Activated CD4-positive, alpha-beta memory T cell treated with anti-CD3 and anti-CD28 coated beads for 36 hours (primary cell): ENCODE results near the gene SSTR5. TPM values are rescaled to one million over a fixed set of nuclear protein-coding genes. Genes with fewer than 3 reads are reported as not detected.

Experiments
- CTCF ChIA-PET: fragments of 350-600 bp; sonication (Branson Sonifier 250); formaldehyde crosslinking; loops from one replicate; lab custom pipeline; 2021; ENCODE audit warnings: antibody characterized with exemption, inconsistent platforms; lab: Charles Lee
- POLR2A ChIA-PET: fragments of 350-600 bp; sonication (Branson Sonifier 250); formaldehyde crosslinking; loops from one replicate; lab custom pipeline; 2021; ENCODE audit warnings: antibody characterized with exemption; lab: Charles Lee
- DNase-seq: peaks from one replicate; pipeline ENCODE4 v3.0.0-alpha.2; 2020
- H3K27ac Mint-ChIP-seq: one replicate; pipeline ENCODE4 v1.8.0; 2021; ENCODE audit warnings: mixed read lengths
- H3K27me3 Mint-ChIP-seq: one replicate; pipeline ENCODE4 v1.8.0; 2021; ENCODE audit warnings: mixed read lengths
- H3K36me3 Mint-ChIP-seq: one replicate; pipeline ENCODE4 v1.8.0; 2021; ENCODE audit warnings: mixed read lengths
- H3K4me1 Mint-ChIP-seq: one replicate; pipeline ENCODE4 v1.8.0; 2021; ENCODE audit warnings: low read depth, mixed read lengths
- H3K4me3 Mint-ChIP-seq: one replicate; pipeline ENCODE4 v1.8.0; 2021; ENCODE audit warnings: mild to moderate bottlenecking, mixed read lengths
- H3K9me3 Mint-ChIP-seq: one replicate; pipeline ENCODE4 v1.8.0; 2021; ENCODE audit warnings: mixed read lengths
- intact Hi-C: fragments of 100-400 bp; cut with micrococcal nuclease; formaldehyde crosslinking; loops from one replicate; pipeline ENCODE4 v1.15.1; 2023
- total RNA-seq, 2 experiments: library from RNA; stranded (reverse); gene quantifications; one replicate each; pipeline ENCODE4 v1.2.3, GENCODE V29; 2021

SSTR5 gene
- total RNA-seq, 2 experiments from 2014 or later = not detected

DNA sequence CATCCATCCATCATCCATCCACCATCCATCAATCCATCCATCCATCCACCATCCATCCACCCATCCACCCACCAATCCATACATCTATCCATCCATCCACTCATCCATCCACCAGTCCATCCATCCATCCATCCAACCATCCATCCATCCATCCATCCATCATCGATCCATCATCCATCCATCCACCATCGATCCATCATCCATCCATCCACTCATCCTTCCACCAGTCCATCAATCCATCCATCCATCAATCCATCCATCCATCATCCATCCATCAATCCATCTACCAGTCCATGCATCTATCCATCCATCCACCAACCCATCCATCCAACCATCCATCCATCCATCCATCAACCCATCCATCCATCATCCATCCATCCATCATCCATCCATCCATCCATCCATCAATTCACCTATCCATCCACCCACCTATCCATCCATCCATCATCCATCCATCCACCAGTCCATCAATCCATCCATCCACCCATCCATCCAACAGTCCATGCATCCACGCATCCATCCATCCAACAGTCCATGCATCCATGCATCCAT is 39.3 kb upstream of the SSTR5 start:
- CTCF ChIA-PET = no interaction called here
- intact Hi-C loops = no loop called here
- no peak overlapping the region for H3K4me3 Mint-ChIP-seq
- DNase-seq = no peak
- H3K27ac Mint-ChIP-seq = no peak overlapping the region
- H3K9me3 Mint-ChIP-seq = no peaks in the 10 kb centered on the region
- no peaks in the 10 kb centered on the region for H3K36me3 Mint-ChIP-seq
- H3K4me1 Mint-ChIP-seq = no peaks in the 10 kb centered on the region
- peaks cover 10% of the 10 kb centered on the region for H3K27me3 Mint-ChIP-seq
- POLR2A ChIA-PET = no interaction called here

GRCh38 chr16:1034230-1035065 is 38.1 kb upstream of the SSTR5 start:
- H3K4me1 Mint-ChIP-seq = no peaks in the 10 kb centered on the region
- POLR2A ChIA-PET = no interaction called here

GRCh38 chr16:1035066-1035415 is 37.5 kb upstream of the SSTR5 start:
- Mint-ChIP-seq H3K4me3 (no peak overlapping the region), H3K27ac (peak overlapping the region; percentile 23), H3K36me3 (no peaks in the 10 kb centered on the region), H3K9me3 (no peaks in the 10 kb centered on the region), H3K4me1 (no peaks in the 10 kb centered on the region), H3K27me3 (peaks cover 3% of the 10 kb centered on the region)
- CTCF ChIA-PET = no interaction called here
- POLR2A ChIA-PET = no interaction called here
- intact Hi-C loops = no loop called here
- no peak for DNase-seq

More at GRCh38 chr16:1034230-1035065, 38.1 kb upstream of the SSTR5 start:
- Mint-ChIP-seq H3K9me3 (no peaks in the 10 kb centered on the region), H3K36me3 (no peaks in the 10 kb centered on the region), H3K4me3 (no peak overlapping the region), H3K27ac (no peak overlapping the region), H3K27me3 (peaks cover 5% of the 10 kb centered on the region)
- intact Hi-C loops = no loop called here
- CTCF ChIA-PET = no interaction called here
- no peak for DNase-seq

GRCh38 chr16:1036166-1036565 is 36.4 kb upstream of the SSTR5 start:
- CTCF ChIA-PET = no interaction called here
- peaks cover 3% of the 10 kb centered on the region for H3K27me3 Mint-ChIP-seq
- H3K4me3 Mint-ChIP-seq = no peak overlapping the region
- no peaks in the 10 kb centered on the region for H3K9me3 Mint-ChIP-seq
- intact Hi-C loops = no loop called here
- POLR2A ChIA-PET = no interaction called here
- no peak for DNase-seq
- no peaks in the 10 kb centered on the region for H3K36me3 Mint-ChIP-seq
- no peak overlapping the region for H3K27ac Mint-ChIP-seq
- no peaks in the 10 kb centered on the region for H3K4me1 Mint-ChIP-seq

GRCh38 chr16:1036726-1037393 is 35.7 kb upstream of the SSTR5 start:
- DNase-seq = no peak
- intact Hi-C loops = no loop called here
- CTCF ChIA-PET = no interaction called here
- Mint-ChIP-seq H3K27me3 (peaks cover 6% of the 10 kb centered on the region), H3K36me3 (no peaks in the 10 kb centered on the region), H3K4me3 (no peak overlapping the region), H3K9me3 (no peaks in the 10 kb centered on the region), H3K27ac (no peak overlapping the region), H3K4me1 (no peaks in the 10 kb centered on the region)
- POLR2A ChIA-PET = no interaction called here

- no peaks in the 10 kb centered on the region for H3K9me3 Mint-ChIP-seq
- no peaks in the 10 kb centered on the region for H3K4me1 Mint-ChIP-seq
- H3K27ac Mint-ChIP-seq = no peak overlapping the region
- ChIA-PET POLR2A (no interaction called here), CTCF (no interaction called here)
- no peaks in the 10 kb centered on the region for H3K36me3 Mint-ChIP-seq
- intact Hi-C loops = no loop called here
- no peak for DNase-seq
- H3K27me3 Mint-ChIP-seq = peaks cover 6% of the 10 kb centered on the region
- H3K4me3 Mint-ChIP-seq = no peak overlapping the region
These were observed 34.9 kb upstream of the SSTR5 start for GRCh38 chr16:1037394-1038257.

DNA sequence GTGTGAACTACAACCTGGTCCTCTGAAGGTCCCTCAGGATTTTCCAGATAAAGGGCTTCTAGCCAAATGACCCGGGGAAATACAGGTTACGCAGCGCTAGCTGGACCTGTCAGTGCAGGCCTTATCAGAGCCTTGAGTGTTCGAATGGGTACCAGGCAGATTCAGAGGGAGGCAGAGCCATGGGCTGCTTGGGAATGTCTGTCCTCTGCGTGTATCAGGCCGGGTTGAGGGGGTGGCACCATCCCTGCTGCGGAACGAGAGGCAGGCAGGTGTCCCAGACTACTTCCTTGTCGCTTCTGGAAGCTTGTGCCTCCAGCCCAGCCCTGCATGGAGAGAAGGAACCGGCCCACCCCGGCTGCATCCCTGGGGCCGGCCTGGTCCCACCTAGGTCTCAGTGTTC is 33.6 kb upstream of the SSTR5 start:
- intact Hi-C loops = no loop called here
- H3K27ac Mint-ChIP-seq = no peak overlapping the region
- DNase-seq = no peak
- H3K27me3 Mint-ChIP-seq = peaks cover 6% of the 10 kb centered on the region
- H3K4me3 Mint-ChIP-seq = no peak overlapping the region
- no peaks in the 10 kb centered on the region for H3K4me1 Mint-ChIP-seq
- ChIA-PET POLR2A (no interaction called here), CTCF (no interaction called here)
- H3K36me3 Mint-ChIP-seq = no peaks in the 10 kb centered on the region
- no peaks in the 10 kb centered on the region for H3K9me3 Mint-ChIP-seq

GRCh38 chr16:1039762-1040161 is 32.8 kb upstream of the SSTR5 start:
- CTCF ChIA-PET = no interaction called here
- DNase-seq = no peak
- intact Hi-C loops = no loop called here
- Mint-ChIP-seq H3K4me3 (no peak overlapping the region), H3K27me3 (peaks cover 6% of the 10 kb centered on the region), H3K9me3 (no peaks in the 10 kb centered on the region), H3K4me1 (no peaks in the 10 kb centered on the region), H3K36me3 (no peaks in the 10 kb centered on the region), H3K27ac (no peak overlapping the region)
- POLR2A ChIA-PET = no interaction called here

DNA sequence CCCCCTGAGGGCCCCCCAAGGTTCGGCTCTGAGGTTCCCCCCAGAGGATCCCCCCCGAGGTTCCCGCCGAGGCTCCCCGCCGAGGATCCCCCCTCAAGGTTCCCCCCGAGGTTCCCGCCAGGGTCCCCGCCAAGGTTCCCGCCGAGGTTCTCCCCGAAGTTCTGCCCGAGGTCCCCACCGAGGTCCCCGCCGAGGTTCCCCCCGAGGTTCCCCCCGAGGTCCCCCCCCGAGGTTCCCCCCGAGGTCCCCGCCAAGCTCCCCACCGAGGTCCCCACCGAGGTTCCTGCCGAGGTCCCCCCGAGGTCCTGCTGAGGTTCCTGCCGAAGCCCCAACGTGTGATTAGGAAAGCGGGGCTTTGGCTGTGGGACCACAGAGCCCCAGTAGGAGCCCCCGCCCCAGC is 32.2 kb upstream of the SSTR5 start:
- CTCF ChIA-PET = no interaction called here
- intact Hi-C loops = no loop called here
- H3K4me3 Mint-ChIP-seq = no peak overlapping the region
- no peaks in the 10 kb centered on the region for H3K9me3 Mint-ChIP-seq
- POLR2A ChIA-PET = no interaction called here
- no peaks in the 10 kb centered on the region for H3K4me1 Mint-ChIP-seq
- H3K27ac Mint-ChIP-seq = no peak overlapping the region
- H3K36me3 Mint-ChIP-seq = no peaks in the 10 kb centered on the region
- H3K27me3 Mint-ChIP-seq = peaks cover 4% of the 10 kb centered on the region
- no peak for DNase-seq

DNA sequence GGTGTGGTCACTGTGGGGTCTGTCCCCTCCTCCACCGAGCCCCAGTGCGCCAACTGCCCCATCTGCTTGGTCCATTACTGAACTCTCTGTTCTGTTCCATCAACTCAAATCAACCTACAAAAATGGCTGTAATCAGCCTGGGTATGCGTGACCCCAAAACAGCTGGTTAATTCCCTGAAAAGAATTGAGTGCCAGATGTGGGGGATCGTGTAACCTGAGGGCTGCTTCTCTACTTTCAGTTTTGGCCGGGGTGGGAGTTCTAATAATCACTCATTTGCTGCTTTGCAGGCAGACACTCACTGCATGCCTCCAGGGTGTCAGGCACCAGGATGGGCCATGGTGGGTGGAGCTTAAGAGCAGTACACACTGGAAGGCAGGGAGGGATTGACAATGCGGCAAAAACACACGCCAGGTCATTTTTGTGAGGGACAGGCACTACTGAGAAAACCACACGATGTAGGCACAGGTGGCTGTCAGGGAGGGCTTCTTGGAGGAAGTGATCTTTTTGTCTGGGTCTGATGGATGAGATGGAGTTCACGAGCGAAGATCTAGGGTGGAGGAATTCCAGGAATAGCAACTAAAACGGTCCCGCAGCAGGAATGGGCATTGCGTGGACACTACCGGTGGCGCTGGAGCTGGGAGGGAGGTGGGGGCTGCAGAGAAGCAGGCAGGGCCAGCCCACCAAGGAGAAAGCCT is 30.4 kb upstream of the SSTR5 start:
- Mint-ChIP-seq H3K9me3 (no peaks in the 10 kb centered on the region), H3K27me3 (peaks cover 3% of the 10 kb centered on the region), H3K4me1 (no peaks in the 10 kb centered on the region), H3K36me3 (no peaks in the 10 kb centered on the region), H3K4me3 (no peak overlapping the region), H3K27ac (no peak overlapping the region)
- POLR2A ChIA-PET = no interaction called here
- no peak for DNase-seq
- CTCF ChIA-PET = no interaction called here
- intact Hi-C loops = no loop called here

DNA sequence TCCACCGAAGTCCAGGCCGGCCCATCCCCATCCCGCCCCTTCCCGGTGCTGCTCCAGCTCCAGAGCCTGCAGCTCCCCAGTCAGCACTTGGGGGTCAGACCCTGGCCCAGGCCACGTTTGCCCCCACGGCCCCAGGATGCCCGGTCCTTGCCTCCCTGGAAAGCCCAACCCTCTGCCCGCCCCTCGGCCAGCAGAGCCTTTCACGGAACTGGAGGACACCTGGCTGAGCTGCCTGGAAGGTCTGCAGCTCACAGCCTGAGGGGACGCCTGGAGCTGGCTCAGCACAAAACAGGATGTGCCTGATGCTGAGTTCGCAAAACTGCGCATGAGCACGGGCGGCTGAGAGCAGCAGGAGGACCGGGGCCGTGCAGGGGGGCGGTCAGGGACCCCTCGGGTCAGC is 29.7 kb upstream of the SSTR5 start:
- intact Hi-C loops = no loop called here
- no peak overlapping the region for H3K4me3 Mint-ChIP-seq
- ChIA-PET CTCF (no interaction called here), POLR2A (no interaction called here)
- no peaks in the 10 kb centered on the region for H3K9me3 Mint-ChIP-seq
- no peaks in the 10 kb centered on the region for H3K36me3 Mint-ChIP-seq
- no peak for DNase-seq
- H3K4me1 Mint-ChIP-seq = no peaks in the 10 kb centered on the region
- H3K27ac Mint-ChIP-seq = no peak overlapping the region
- peaks cover 3% of the 10 kb centered on the region for H3K27me3 Mint-ChIP-seq
